ENCODE results near the gene TSACC. TPM values are rescaled to one million over a fixed set of nuclear protein-coding genes. Genes with fewer than 3 reads are reported as not detected.
A peak's percentile ranks its signal among the peaks of the same experiment; 100 is the strongest.

The TSACC gene
- total RNA-seq, result not detected
- polyA plus RNA-seq, result under 1 TPM in 1 of 4 donors, not detected in 3; 0.39 TPM

DNA sequence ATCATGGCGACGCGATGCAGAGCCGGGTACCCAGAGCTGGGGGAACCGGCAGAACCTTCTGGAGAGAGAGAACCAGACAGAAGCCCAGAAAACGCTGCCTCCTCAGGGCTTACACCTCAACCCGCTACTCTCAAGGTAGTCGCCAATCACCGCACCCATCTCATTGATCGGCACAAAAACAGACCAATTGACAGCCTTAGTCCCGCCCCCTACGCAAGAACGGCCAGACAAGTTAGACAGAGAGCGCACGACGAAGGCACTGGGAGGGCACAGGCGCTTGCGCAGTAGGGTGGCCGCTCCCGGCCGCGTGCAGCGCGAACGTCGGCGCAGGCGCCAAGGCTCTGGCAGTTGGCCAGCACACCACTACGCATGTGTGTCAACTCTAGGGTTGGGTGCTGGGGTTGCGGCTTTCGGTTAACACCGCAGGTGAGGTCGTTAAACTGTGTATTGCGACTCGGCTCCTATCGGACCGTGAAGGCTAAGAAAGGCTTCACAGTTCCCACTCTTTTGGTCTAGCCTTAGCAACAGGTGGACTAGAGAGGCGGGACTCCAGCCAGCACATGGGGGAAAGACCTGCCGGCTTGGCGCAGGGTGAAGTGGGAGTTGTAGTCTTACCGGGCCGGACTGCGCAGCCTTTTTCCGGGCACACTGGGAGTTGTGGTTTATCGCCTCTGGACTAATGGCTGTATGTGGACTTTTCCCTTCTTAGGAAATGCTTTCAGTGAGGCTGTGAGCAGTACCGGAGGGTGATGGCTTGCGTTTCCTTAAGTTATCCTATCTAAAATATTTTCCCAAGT is at the start of gene TSACC, which contains the start of gene CCT3:
TSS of gene TSACC (plus strand) at position 347 of the 797 bp plus-strand sequence. CDS start 1,232 bp downstream, outside the sequence.
TSS of gene CCT3 (minus strand) at position 113 of the 797 bp plus-strand sequence. CDS start at position 5, 108 bp downstream.
- DNase-seq (peak; percentile 98 to 100 (median 100)), ATAC-seq (ENCODE audit: low read depth in 2 of 2) (peak; percentile 95 to 97)
- Histone ChIP-seq H3K9me3 (ENCODE audit: control insufficient read depth in 2 of 2, low read length in 2 of 2) (no peaks in the 10 kb centered on the region), H3K27me3 (ENCODE audit: control insufficient read depth, insufficient read depth, low read length) (no peaks in the 10 kb centered on the region), H3K4me3 (ENCODE audit: low read depth, low read length) (peak within 1 kb of the TSS; percentile 94), H3K27ac (ENCODE audit: insufficient read depth, low read length, poor library complexity, severe bottlenecking) (peak within 1 kb of the TSS; percentile 89), H3K4me1 (ENCODE audit: control insufficient read depth, insufficient read depth, low read length, poor library complexity, severe bottlenecking) (peaks cover 18% of the 10 kb centered on the region), H3K36me3 (ENCODE audit: control insufficient read depth, insufficient read depth, low read length) (peaks cover 21% of the 10 kb centered on the region)
- Mint-ChIP-seq H3K36me3 (peaks cover 15% of the 10 kb centered on the region), H3K4me1 (peaks cover 14 to 47% (median 36%) of the 10 kb centered on the region in 4 donors), H3K9me3 (no peaks in the 10 kb centered on the region), H3K27ac (peak within 1 kb of the TSS; percentile 96 to 99 (median 98)), H3K27me3 (no peaks in the 10 kb centered on the region), H3K4me3 (peak within 1 kb of the TSS; percentile 91 to 99 (median 98))

- Histone ChIP-seq H3K36me3 (ENCODE audit: control insufficient read depth, insufficient read depth, low read length) (peaks cover 12% of the 10 kb centered on the region), H3K9me3 (ENCODE audit: control insufficient read depth in 2 of 2, low read length in 2 of 2) (no peaks in the 10 kb centered on the region), H3K4me1 (ENCODE audit: control insufficient read depth, insufficient read depth, low read length, poor library complexity, severe bottlenecking) (peaks cover 7% of the 10 kb centered on the region), H3K27ac (ENCODE audit: insufficient read depth, low read length, poor library complexity, severe bottlenecking) (no peak overlapping the region), H3K27me3 (ENCODE audit: control insufficient read depth, insufficient read depth, low read length) (no peaks in the 10 kb centered on the region), H3K4me3 (ENCODE audit: low read depth, low read length) (no peak overlapping the region)
- Mint-ChIP-seq H3K4me1 (peaks cover 3 to 22% (median 8%) of the 10 kb centered on the region in 4 donors), H3K36me3 (peaks cover 14% of the 10 kb centered on the region), H3K27ac (no peak overlapping the region), H3K9me3 (no peaks in the 10 kb centered on the region), H3K4me3 (peak overlapping the region in 2 of 4 donors; percentile 54 to 81), H3K27me3 (no peaks in the 10 kb centered on the region)
- no peak for ATAC-seq (ENCODE audit: low read depth in 2 of 2)
- DNase-seq, result no peak
These were observed 48.5 kb upstream of the TSACC start for GRCh38 chr1:156289857-156290256.

- Histone ChIP-seq H3K4me1 (ENCODE audit: control insufficient read depth, insufficient read depth, low read length, poor library complexity, severe bottlenecking) (peaks cover 19% of the 10 kb centered on the region), H3K4me3 (ENCODE audit: low read depth, low read length) (no peak overlapping the region), H3K36me3 (ENCODE audit: control insufficient read depth, insufficient read depth, low read length) (peaks cover 8% of the 10 kb centered on the region), H3K27ac (ENCODE audit: insufficient read depth, low read length, poor library complexity, severe bottlenecking) (no peak overlapping the region), H3K27me3 (ENCODE audit: control insufficient read depth, insufficient read depth, low read length) (no peaks in the 10 kb centered on the region), H3K9me3 (ENCODE audit: control insufficient read depth in 2 of 2, low read length in 2 of 2) (no peaks in the 10 kb centered on the region)
- H3K27me3 Mint-ChIP-seq, result no peaks in the 10 kb centered on the region
- H3K36me3 Mint-ChIP-seq, result peaks cover 14% of the 10 kb centered on the region
- H3K4me3 Mint-ChIP-seq, result peak overlapping the region in 2 of 4 donors; percentile 29 to 32
- H3K4me1 Mint-ChIP-seq, result peaks cover 3 to 35% (median 17%) of the 10 kb centered on the region in 4 donors
- peak in 1 of 2 donors; percentile 38 for ATAC-seq (ENCODE audit: low read depth in 2 of 2)
- H3K9me3 Mint-ChIP-seq, result no peaks in the 10 kb centered on the region
- peak overlapping the region in 1 of 3 donors; percentile 27 for H3K27ac Mint-ChIP-seq
- no peak for DNase-seq
These were observed 46.9 kb upstream of the TSACC start for GRCh38 chr1:156291226-156292061.

DNA sequence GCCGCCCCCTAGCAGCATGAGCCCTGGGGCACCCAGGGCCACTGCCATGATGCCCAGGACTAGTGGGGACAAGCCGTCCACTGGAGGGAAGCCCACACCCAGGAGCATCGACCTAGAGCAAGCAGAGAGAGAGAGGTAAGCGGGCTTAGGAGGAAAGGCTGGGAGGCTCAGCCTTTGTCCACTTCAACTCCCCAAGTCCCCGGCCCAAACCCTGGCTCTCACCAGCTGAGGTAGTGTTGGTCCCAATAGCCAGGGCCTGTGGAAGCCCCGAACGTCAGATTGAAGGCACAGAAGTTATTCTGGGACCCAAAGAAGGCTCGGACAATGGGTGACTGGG is 45.3 kb upstream of the TSACC start:
- no peaks in the 10 kb centered on the region for H3K9me3 Mint-ChIP-seq
- H3K27ac Mint-ChIP-seq, result no peak overlapping the region
- H3K27ac ChIP-seq (ENCODE audit: insufficient read depth, low read length, poor library complexity, severe bottlenecking), result no peak overlapping the region
- H3K27me3 Mint-ChIP-seq, result no peaks in the 10 kb centered on the region
- H3K36me3 ChIP-seq (ENCODE audit: control insufficient read depth, insufficient read depth, low read length), result peaks cover 7% of the 10 kb centered on the region
- H3K36me3 Mint-ChIP-seq, result peaks cover 14% of the 10 kb centered on the region
- peaks cover 19% of the 10 kb centered on the region for H3K4me1 ChIP-seq (ENCODE audit: control insufficient read depth, insufficient read depth, low read length, poor library complexity, severe bottlenecking)
- no peak for ATAC-seq (ENCODE audit: low read depth in 2 of 2)
- H3K4me3 ChIP-seq (ENCODE audit: low read depth, low read length), result no peak overlapping the region
- H3K4me1 Mint-ChIP-seq, result peaks cover 3 to 35% (median 17%) of the 10 kb centered on the region in 4 donors
- H3K9me3 ChIP-seq (ENCODE audit: control insufficient read depth in 2 of 2, low read length in 2 of 2), result no peaks in the 10 kb centered on the region
- DNase-seq, result no peak
- H3K27me3 ChIP-seq (ENCODE audit: control insufficient read depth, insufficient read depth, low read length), result no peaks in the 10 kb centered on the region
- H3K4me3 Mint-ChIP-seq, result peak overlapping the region in 2 of 4 donors; percentile 19 to 21

GRCh38 chr1:156293895-156294294 is 44.4 kb upstream of the TSACC start:
- Histone ChIP-seq H3K9me3 (ENCODE audit: control insufficient read depth in 2 of 2, low read length in 2 of 2) (no peaks in the 10 kb centered on the region), H3K4me1 (ENCODE audit: control insufficient read depth, insufficient read depth, low read length, poor library complexity, severe bottlenecking) (peaks cover 19% of the 10 kb centered on the region), H3K36me3 (ENCODE audit: control insufficient read depth, insufficient read depth, low read length) (peaks cover 3% of the 10 kb centered on the region), H3K27me3 (ENCODE audit: control insufficient read depth, insufficient read depth, low read length) (no peaks in the 10 kb centered on the region), H3K4me3 (ENCODE audit: low read depth, low read length) (no peak overlapping the region), H3K27ac (ENCODE audit: insufficient read depth, low read length, poor library complexity, severe bottlenecking) (no peak overlapping the region)
- peak overlapping the region in 2 of 4 donors; percentile 4 to 21 for H3K4me3 Mint-ChIP-seq
- DNase-seq (no peak), ATAC-seq (ENCODE audit: low read depth in 2 of 2) (no peak)
- H3K36me3 Mint-ChIP-seq, result peaks cover 14% of the 10 kb centered on the region
- no peaks in the 10 kb centered on the region for H3K27me3 Mint-ChIP-seq
- H3K9me3 Mint-ChIP-seq, result no peaks in the 10 kb centered on the region
- H3K27ac Mint-ChIP-seq, result no peak overlapping the region
- peaks cover 3 to 35% (median 17%) of the 10 kb centered on the region in 4 donors for H3K4me1 Mint-ChIP-seq

DNA sequence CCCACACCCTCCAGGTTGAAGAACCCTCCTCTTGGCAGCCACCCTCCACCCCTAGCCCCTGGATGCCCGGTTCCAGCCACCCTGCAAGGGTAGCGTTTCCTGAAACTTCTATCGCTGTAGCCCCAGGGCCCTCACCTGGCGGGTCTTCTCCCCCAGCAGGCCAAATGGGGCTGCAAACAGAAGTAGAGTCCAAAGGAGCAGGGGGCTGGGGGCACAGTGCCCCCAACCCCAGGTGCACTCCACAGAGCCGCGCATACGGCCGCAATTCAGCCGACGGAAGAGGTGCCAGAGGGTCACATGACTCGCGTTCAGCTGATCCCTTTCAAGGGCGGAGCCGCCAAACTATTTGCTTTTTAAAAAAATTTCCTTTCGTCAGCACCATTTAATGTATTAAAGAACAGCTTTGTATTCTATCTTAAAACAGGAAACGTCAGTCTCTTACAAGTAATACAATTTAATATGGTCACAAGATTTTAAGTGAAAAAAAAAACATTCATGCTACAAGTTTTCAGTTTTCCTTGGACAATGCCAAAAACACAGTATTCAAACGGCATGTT is 42.9 kb upstream of the TSACC start, which contains the start of gene GLMP:
TSS of gene GLMP (minus strand) at position 289 of the 557 bp plus-strand sequence. CDS start at position 255, 34 bp downstream.
- H3K4me3 Mint-ChIP-seq, result peak within 1 kb of the TSS; percentile 90 to 97 (median 91)
- Histone ChIP-seq H3K4me3 (ENCODE audit: low read depth, low read length) (peak within 1 kb of the TSS; percentile 85), H3K36me3 (ENCODE audit: control insufficient read depth, insufficient read depth, low read length) (peaks cover 2% of the 10 kb centered on the region), H3K9me3 (ENCODE audit: control insufficient read depth in 2 of 2, low read length in 2 of 2) (no peaks in the 10 kb centered on the region), H3K4me1 (ENCODE audit: control insufficient read depth, insufficient read depth, low read length, poor library complexity, severe bottlenecking) (peaks cover 19% of the 10 kb centered on the region), H3K27ac (ENCODE audit: insufficient read depth, low read length, poor library complexity, severe bottlenecking) (peak within 1 kb of the TSS; percentile 55), H3K27me3 (ENCODE audit: control insufficient read depth, insufficient read depth, low read length) (no peaks in the 10 kb centered on the region)
- peak; percentile 80 to 82 for ATAC-seq (ENCODE audit: low read depth in 2 of 2)
- peaks cover 3 to 35% (median 14%) of the 10 kb centered on the region in 4 donors for H3K4me1 Mint-ChIP-seq
- no peaks in the 10 kb centered on the region for H3K27me3 Mint-ChIP-seq
- peaks cover 0 to 1% (median 0%) of the 10 kb centered on the region in 7 donors for H3K9me3 Mint-ChIP-seq
- H3K27ac Mint-ChIP-seq, result peak within 1 kb of the TSS; percentile 74 to 93 (median 91)
- peaks cover 9% of the 10 kb centered on the region for H3K36me3 Mint-ChIP-seq
- peak; percentile 49 to 86 (median 69) for DNase-seq

- Mint-ChIP-seq H3K4me3 (no peak within 1 kb of the TSS), H3K27ac (no peak within 1 kb of the TSS), H3K36me3 (no peaks in the 10 kb centered on the region), H3K27me3 (no peaks in the 10 kb centered on the region), H3K4me1 (peaks cover 3 to 23% (median 14%) of the 10 kb centered on the region in 4 donors), H3K9me3 (peaks cover 0 to 1% (median 0%) of the 10 kb centered on the region in 7 donors)
- H3K36me3 ChIP-seq (ENCODE audit: control insufficient read depth, insufficient read depth, low read length), result no peaks in the 10 kb centered on the region
- DNase-seq (no peak), ATAC-seq (ENCODE audit: low read depth in 2 of 2) (no peak)
- no peak within 1 kb of the TSS for H3K4me3 ChIP-seq (ENCODE audit: low read depth, low read length)
- H3K27ac ChIP-seq (ENCODE audit: insufficient read depth, low read length, poor library complexity, severe bottlenecking), result no peak within 1 kb of the TSS
- H3K4me1 ChIP-seq (ENCODE audit: control insufficient read depth, insufficient read depth, low read length, poor library complexity, severe bottlenecking), result peaks cover 19% of the 10 kb centered on the region
- no peaks in the 10 kb centered on the region for H3K9me3 ChIP-seq (ENCODE audit: control insufficient read depth in 2 of 2, low read length in 2 of 2)
- H3K27me3 ChIP-seq (ENCODE audit: control insufficient read depth, insufficient read depth, low read length), result no peaks in the 10 kb centered on the region
These were observed 39.4 kb upstream of the TSACC start, which contains the start of gene VHLL for GRCh38 chr1:156298852-156299357. Gene VHLL, minus strand, starts transcription at chr1:156299307. Its CDS starts 118 bp downstream, at chr1:156299189.

Data from CD4-positive, CD25-positive, alpha-beta regulatory T cell (primary cell).